IPS-11a (cell line): Measurements from ENCODE around the gene FCHSD2.
"Not testable (repeated sequence)": the region's sequence is repeated elsewhere in the genome, so short reads cannot be mapped to it uniquely, and the experiment has no call there.

ENCODE experiments used
- H3K4me3 ChIP-seq: one replicate; pipeline ENCODE4 v1.5.1; 2013; ENCODE audit warnings: low read depth, low read length, control low read depth

Gene FCHSD2

GRCh38 chr11:73070653-73071052 is 71.5 kb downstream of the FCHSD2 start:
- no peak overlapping the region for H3K4me3 ChIP-seq

GRCh38 chr11:73061857-73062424 is 80.2 kb downstream of the FCHSD2 start:
- not testable (repeated sequence) for H3K4me3 ChIP-seq

GRCh38 chr11:73061434-73061833 is 80.7 kb downstream of the FCHSD2 start:
- not testable (repeated sequence) for H3K4me3 ChIP-seq

GRCh38 chr11:73059915-73060314 is 82.2 kb downstream of the FCHSD2 start:
- H3K4me3 ChIP-seq: no peak overlapping the region

GRCh38 chr11:73058989-73059674 is 83.0 kb downstream of the FCHSD2 start:
- H3K4me3 ChIP-seq: no peak overlapping the region

- H3K4me3 ChIP-seq: no peak overlapping the region
These were observed 86.3 kb downstream of the FCHSD2 start for GRCh38 chr11:73055655-73056354.

- no peak overlapping the region for H3K4me3 ChIP-seq
These were observed 87.1 kb downstream of the FCHSD2 start for GRCh38 chr11:73055002-73055401.

- H3K4me3 ChIP-seq: no peak overlapping the region
These were observed 88.2 kb downstream of the FCHSD2 start for GRCh38 chr11:73053964-73054363.

GRCh38 chr11:73048446-73048845 is 93.7 kb downstream of the FCHSD2 start:
- H3K4me3 ChIP-seq: no peak overlapping the region

GRCh38 chr11:73047773-73048371 is 94.2 kb downstream of the FCHSD2 start:
- no peak overlapping the region for H3K4me3 ChIP-seq

- no peak overlapping the region for H3K4me3 ChIP-seq
These were observed 102.1 kb downstream of the FCHSD2 start for GRCh38 chr11:73040046-73040445.

- H3K4me3 ChIP-seq: no peak overlapping the region
These were observed 107.3 kb downstream of the FCHSD2 start for GRCh38 chr11:73034777-73035176.

- H3K4me3 ChIP-seq: no peak overlapping the region
These were observed 107.8 kb downstream of the FCHSD2 start for GRCh38 chr11:73034331-73034730.

GRCh38 chr11:73030130-73030529 is 112.0 kb downstream of the FCHSD2 start:
- no peak overlapping the region for H3K4me3 ChIP-seq

- H3K4me3 ChIP-seq: no peak overlapping the region
These were observed 112.7 kb downstream of the FCHSD2 start for GRCh38 chr11:73029403-73029802.

- H3K4me3 ChIP-seq: no peak overlapping the region
These were observed 113.5 kb downstream of the FCHSD2 start for GRCh38 chr11:73028611-73029010.

GRCh38 chr11:73027840-73028239 is 114.3 kb downstream of the FCHSD2 start:
- not testable (repeated sequence) for H3K4me3 ChIP-seq

GRCh38 chr11:73024639-73025038 is 117.5 kb downstream of the FCHSD2 start:
- no peak overlapping the region for H3K4me3 ChIP-seq

GRCh38 chr11:73019996-73020395 is 122.1 kb downstream of the FCHSD2 start:
- no peak overlapping the region for H3K4me3 ChIP-seq

GRCh38 chr11:73019449-73019848 is 122.7 kb downstream of the FCHSD2 start:
- no peak overlapping the region for H3K4me3 ChIP-seq

- no peak overlapping the region for H3K4me3 ChIP-seq
These were observed 123.3 kb downstream of the FCHSD2 start for GRCh38 chr11:73018856-73019255.
